ENCODE measurements around the gene MAP6D1. TPM values are rescaled to one million over a fixed set of nuclear protein-coding genes. Genes with fewer than 3 reads are reported as not detected.

MAP6D1 gene
- total and polyA plus RNA-seq, 12 donors = 0.27 to 3.0 (median 1.7) TPM; not detected in 2

DNA sequence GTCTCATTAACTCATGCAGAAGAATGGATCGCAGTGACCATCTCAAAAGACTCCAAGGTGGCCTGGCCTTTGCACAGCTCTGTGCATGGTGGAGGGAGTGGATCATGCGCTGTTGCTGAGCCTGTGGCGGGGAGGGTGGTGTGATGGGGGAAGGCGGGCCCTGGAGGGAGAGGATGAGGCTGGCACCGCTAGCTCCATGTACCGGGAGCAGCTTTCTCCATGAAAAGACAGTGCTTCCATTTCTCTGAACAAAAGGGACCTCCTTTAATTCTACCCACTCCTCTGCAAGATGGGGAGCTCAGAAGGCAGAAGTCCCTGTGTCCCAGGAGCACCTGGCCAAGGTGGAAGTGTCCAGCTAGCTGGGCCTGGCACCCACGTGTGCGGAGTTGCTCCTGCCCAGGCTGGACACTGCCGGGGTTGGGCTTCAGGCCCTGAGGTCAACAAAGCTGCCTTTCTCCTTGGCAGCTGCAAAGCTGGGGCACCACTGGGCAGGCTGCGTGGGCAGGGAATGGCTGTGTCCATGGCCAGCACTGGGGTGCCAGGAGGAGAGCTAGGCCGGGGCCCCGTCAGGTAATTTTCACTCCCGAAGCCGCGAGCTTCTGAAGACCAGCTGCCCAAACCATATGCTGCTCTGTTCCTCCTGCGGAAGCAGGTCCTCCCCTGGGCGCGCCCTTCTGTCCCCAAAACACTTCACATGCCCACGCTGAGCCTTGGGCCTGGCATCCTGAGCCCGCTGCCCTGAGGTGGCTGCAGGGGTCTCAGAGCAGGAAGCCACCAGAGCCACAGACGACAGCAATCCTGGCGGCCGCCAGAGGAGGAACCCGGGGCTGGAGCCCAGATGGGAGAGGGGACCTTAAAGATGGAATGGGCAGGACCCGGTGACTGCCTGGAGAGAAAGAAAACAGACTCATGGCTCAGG, 6.4 kb downstream of the MAP6D1 start:
- no peaks in the 10 kb centered on the region for H3K36me3 ChIP-seq (replicated peaks in 1 of 2)
- H3K27ac ChIP-seq = no peak overlapping the region
- intact Hi-C loops (cut with DNase I) = no loop called here
- no peaks in the 10 kb centered on the region for H3K9me3 ChIP-seq (replicated peaks in 1 of 3)
- TF ChIP-seq POLR2A (IDR thresholded peaks at IDR 0.05) = no peak
- TF ChIP-seq, protein P1, sequence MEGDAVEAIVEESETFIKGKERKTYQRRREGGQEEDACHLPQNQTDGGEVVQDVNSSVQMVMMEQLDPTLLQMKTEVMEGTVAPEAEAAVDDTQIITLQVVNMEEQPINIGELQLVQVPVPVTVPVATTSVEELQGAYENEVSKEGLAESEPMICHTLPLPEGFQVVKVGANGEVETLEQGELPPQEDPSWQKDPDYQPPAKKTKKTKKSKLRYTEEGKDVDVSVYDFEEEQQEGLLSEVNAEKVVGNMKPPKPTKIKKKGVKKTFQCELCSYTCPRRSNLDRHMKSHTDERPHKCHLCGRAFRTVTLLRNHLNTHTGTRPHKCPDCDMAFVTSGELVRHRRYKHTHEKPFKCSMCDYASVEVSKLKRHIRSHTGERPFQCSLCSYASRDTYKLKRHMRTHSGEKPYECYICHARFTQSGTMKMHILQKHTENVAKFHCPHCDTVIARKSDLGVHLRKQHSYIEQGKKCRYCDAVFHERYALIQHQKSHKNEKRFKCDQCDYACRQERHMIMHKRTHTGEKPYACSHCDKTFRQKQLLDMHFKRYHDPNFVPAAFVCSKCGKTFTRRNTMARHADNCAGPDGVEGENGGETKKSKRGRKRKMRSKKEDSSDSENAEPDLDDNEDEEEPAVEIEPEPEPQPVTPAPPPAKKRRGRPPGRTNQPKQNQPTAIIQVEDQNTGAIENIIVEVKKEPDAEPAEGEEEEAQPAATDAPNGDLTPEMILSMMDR (IDR thresholded peaks at IDR 0.05) = no peak
- no peaks in the 10 kb centered on the region for H3K27me3 ChIP-seq
- H3K4me3 ChIP-seq = no peak overlapping the region
- H3K4me1 ChIP-seq (replicated peaks in 1 of 2) = no peaks in the 10 kb centered on the region
- DNase-seq = no peak
- 90 to 93% (median 92%) methylated on average over 21 to 25 of the region's 25 CpGs for WGBS, 4 donors

DNA sequence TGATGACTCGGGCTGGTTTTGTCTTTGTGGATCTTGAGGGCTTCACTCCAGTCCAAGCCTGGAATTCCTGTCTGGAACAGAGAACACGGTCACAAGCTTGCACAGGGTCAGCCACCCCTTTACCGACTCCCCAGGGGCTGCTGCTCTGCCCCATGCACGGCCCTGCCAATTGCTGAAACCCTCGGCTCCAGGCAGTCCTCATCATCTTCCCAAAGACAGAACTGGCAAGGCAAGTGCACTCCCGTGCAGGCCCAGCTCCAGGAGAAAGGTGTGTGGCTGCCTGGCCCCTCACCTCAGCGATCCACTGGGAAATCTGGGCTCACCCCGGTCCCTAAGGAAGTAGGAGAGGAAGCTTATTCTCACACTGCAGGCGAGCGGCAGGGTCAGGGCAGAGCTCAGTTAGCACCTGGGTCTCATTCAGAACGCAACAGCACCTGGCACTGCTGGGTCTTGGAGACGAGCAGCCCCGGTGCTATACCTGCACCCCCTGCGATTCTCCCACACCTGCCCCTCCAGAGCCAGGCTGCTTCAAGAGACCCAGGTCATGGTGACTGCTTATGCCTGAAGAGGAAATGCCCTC, 7.2 kb downstream of the MAP6D1 start:
- intact Hi-C loops (cut with DNase I) = no loop called here
- TF ChIP-seq, protein P1 (IDR thresholded peaks at IDR 0.05) = no peak
- no peak for TF ChIP-seq POLR2A (IDR thresholded peaks at IDR 0.05)
- no peaks in the 10 kb centered on the region for H3K4me1 ChIP-seq (replicated peaks in 1 of 2)
- H3K27me3 ChIP-seq = no peaks in the 10 kb centered on the region
- no peak overlapping the region for H3K4me3 ChIP-seq
- H3K36me3 ChIP-seq (replicated peaks in 1 of 2) = no peaks in the 10 kb centered on the region
- 85 to 100% (median 94%) methylated on average over 1 to 14 of the region's 14 CpGs for WGBS, 4 donors
- no peaks in the 10 kb centered on the region for H3K9me3 ChIP-seq (replicated peaks in 1 of 3)
- H3K27ac ChIP-seq = no peak overlapping the region
- DNase-seq = no peak

DNA sequence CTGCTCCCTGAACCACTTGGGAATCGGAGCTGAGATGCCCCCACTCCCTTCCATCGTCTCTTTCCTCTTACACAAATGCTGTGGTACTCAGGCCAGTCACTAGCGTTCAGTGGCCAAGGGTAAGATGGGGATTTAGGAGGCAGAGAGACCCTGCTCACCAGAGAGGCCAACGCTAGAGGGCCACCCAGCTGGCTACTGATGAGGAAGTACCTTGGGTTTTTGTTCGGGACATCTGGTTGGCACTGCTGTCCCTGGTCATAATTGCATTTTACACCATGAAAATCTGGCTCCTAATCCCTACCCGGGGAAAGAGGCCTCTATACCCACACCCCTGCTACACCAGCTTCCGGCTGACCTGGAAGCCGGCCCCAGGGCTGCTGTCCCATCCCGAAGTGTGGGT, 7.7 kb downstream of the MAP6D1 start:
- intact Hi-C loops (cut with DNase I) = no loop called here
- no peak for DNase-seq
- H3K36me3 ChIP-seq (replicated peaks in 1 of 2) = no peaks in the 10 kb centered on the region

More for the DNA sequence above, 7.7 kb downstream of the MAP6D1 start:
- H3K4me1 ChIP-seq (replicated peaks in 1 of 2) = peaks cover 0 to 3% of the 10 kb centered on the region in 2 donors
- no peaks in the 10 kb centered on the region for H3K9me3 ChIP-seq (replicated peaks in 1 of 3)
- no peak overlapping the region for H3K4me3 ChIP-seq
- no peaks in the 10 kb centered on the region for H3K27me3 ChIP-seq
- 91 to 95% (median 92%) methylated on average over 5 to 9 of the region's 9 CpGs for WGBS, 4 donors
- no peak overlapping the region for H3K27ac ChIP-seq
- TF ChIP-seq, protein P1 (IDR thresholded peaks at IDR 0.05) = no peak
- no peak for TF ChIP-seq POLR2A (IDR thresholded peaks at IDR 0.05)

Data from adrenal gland (tissue), 12 donors.